Vagina (tissue), 2 donors: ENCODE results near the gene HEYL.

Experiments
- CTCF ChIP-seq, 3 experiments: fragments of 450-650 bp in 2 of 3; fragments of 200-600 bp in 1 of 3; sonication (generic) in 1 of 3; IDR thresholded peaks; one replicate each; pipeline ENCODE4 v1.5.1; 2017 to 2019; ENCODE audit warnings: antibody characterized with exemption in 3 of 3, mild to moderate bottlenecking in 2 of 3, moderate library complexity in 2 of 3
- POLR2A ChIP-seq, 2 donors: fragments of 450-650 bp; IDR thresholded peaks; one replicate each; pipeline ENCODE4 v1.6.1; 2017; ENCODE audit warnings: antibody characterized with exemption in 2 of 2, mild to moderate bottlenecking in 2 of 2, moderate library complexity in 2 of 2

- TF ChIP-seq CTCF (IDR thresholded peaks at IDR 0.05) (no peak), POLR2A (IDR thresholded peaks at IDR 0.05) (no peak)
Measured at GRCh38 chr1:39596163-39596562, 43.3 kb downstream of the HEYL start.
